Keratinocyte (primary cell): Measurements from ENCODE around the gene FIGNL1. TPM values are rescaled to one million over a fixed set of nuclear protein-coding genes. Genes with fewer than 3 reads are reported as not detected.

Source experiments
- DNase-seq: peaks from one replicate; pipeline ENCODE4 v3.0.0-alpha.2; 2011; ENCODE audit warnings: low read depth, missing footprints, low spot score
- FAIRE-seq: peaks from 2 replicates; lab custom pipeline; 2011; peaks lifted over from hg19 to GRCh38; lab: Jason Lieb, UNC
- H2AFZ ChIP-seq: 2 replicates; pipeline ENCODE4 v1.6.0; 2012; ENCODE audit warnings: low read length, control low read depth, inconsistent platforms; ENCODE audit not compliant: control insufficient read depth
- H3K27ac ChIP-seq: 2 replicates; pipeline ENCODE4 v1.5.1; 2011; ENCODE audit warnings: low read length; ENCODE audit not compliant: control insufficient read depth, insufficient read depth
- H3K27me3 ChIP-seq: 3 replicates; pipeline ENCODE4 v1.6.0; 2011; ENCODE audit warnings: low read length; ENCODE audit not compliant: control insufficient read depth, insufficient read depth; ENCODE audit errors: extremely low read depth
- H3K36me3 ChIP-seq, 2 experiments: 2 replicates in 1 of 2; 3 replicates in 1 of 2; pipeline ENCODE4 v1.5.1; 2011; ENCODE audit warnings: low read length in 2 of 2, mild to moderate bottlenecking in 1 of 2; ENCODE audit not compliant: control insufficient read depth in 2 of 2, insufficient read depth in 2 of 2; ENCODE audit errors: extremely low read depth in 1 of 2
- H3K4me1 ChIP-seq: 3 replicates; pipeline ENCODE4 v1.5.1; 2011; ENCODE audit warnings: low read length; ENCODE audit not compliant: control insufficient read depth, insufficient read depth; ENCODE audit errors: extremely low read depth
- H3K4me2 ChIP-seq: 3 replicates; pipeline ENCODE4 v1.6.0; 2011; ENCODE audit warnings: low read depth, low read length; ENCODE audit not compliant: control insufficient read depth, insufficient read depth; ENCODE audit errors: extremely low read depth
- H3K4me3 ChIP-seq, 3 experiments: fragments of 200-600 bp in 1 of 3; sonication (generic) in 1 of 3; 2 replicates in 2 of 3; 3 replicates in 1 of 3; pipeline ENCODE4 v1.5.1; 2011 to 2016; ENCODE audit warnings: low read length in 3 of 3, mild to moderate bottlenecking in 3 of 3, control low read depth in 2 of 3, inconsistent platforms in 1 of 3, low read depth in 1 of 3, mixed read lengths in 1 of 3, mixed run types in 1 of 3, moderate library complexity in 1 of 3; ENCODE audit not compliant: control insufficient read depth in 2 of 3, insufficient read depth in 2 of 3; ENCODE audit errors: extremely low read depth in 1 of 3
- H3K79me2 ChIP-seq: 2 replicates; pipeline ENCODE4 v1.6.0; 2012; ENCODE audit warnings: low read length; ENCODE audit not compliant: control insufficient read depth, insufficient read depth
- H3K9ac ChIP-seq: 3 replicates; pipeline ENCODE4 v1.6.0; 2011; ENCODE audit warnings: low read length; ENCODE audit not compliant: control insufficient read depth, insufficient read depth; ENCODE audit errors: extremely low read depth
- H3K9me1 ChIP-seq: 3 replicates; pipeline ENCODE4 v1.6.0; 2011; ENCODE audit warnings: low read length; ENCODE audit not compliant: control insufficient read depth, insufficient read depth; ENCODE audit errors: extremely low read depth
- H3K9me3 ChIP-seq: 2 replicates; pipeline ENCODE4 v1.5.1; 2012; ENCODE audit warnings: low read depth, low read length; ENCODE audit not compliant: control insufficient read depth
- H4K20me1 ChIP-seq: 3 replicates; pipeline ENCODE4 v1.6.0; 2011; ENCODE audit warnings: low read length; ENCODE audit not compliant: control insufficient read depth, insufficient read depth; ENCODE audit errors: extremely low read depth
- EZH2 ChIP-seq: IDR thresholded peaks from one replicate; pipeline ENCODE4 v1.6.1; 2012; ENCODE audit warnings: inconsistent platforms, mild to moderate bottlenecking, low read length, moderate library complexity
- dilution Hi-C: fragments of 300-500 bp; cut with MboI; formaldehyde crosslinking; loops from one replicate; pipeline ENCODE4 v1.7.0; 2020; ENCODE audit warnings: low sequenced_read_pairs; ENCODE audit not compliant: extremely low pct_ligation_motif_present
- polyA plus RNA-seq, 5 experiments: library from polyadenylated mRNA; depleted of rRNA in 3 of 5; stranded (reverse) in 3 of 5; stranded (forward) in 1 of 5; unstranded in 1 of 5; fragments of >200 nt; gene quantifications; 1 replicate in 1 of 5; 2 replicates in 3 of 5; 3 replicates in 1 of 5; pipeline versions ENCODE4 v1.2.1 to v1.2.3, GENCODE V29; 2011 to 2012; ENCODE audit warnings: missing spikeins in 2 of 5, low read depth in 1 of 5, low replicate concordance in 1 of 5
- TF ChIP-seq, protein P1 (sequence below), 3 experiments: IDR thresholded peaks in 1 of 3; conservative IDR thresholded peaks in 1 of 3; optimal IDR thresholded peaks in 1 of 3; 2 replicates in 2 of 3; 3 replicates in 1 of 3; pipeline versions ENCODE3 to v1.5.1; 2011; ENCODE audit warnings: low read length in 3 of 3, mild to moderate bottlenecking in 3 of 3, moderate library complexity in 2 of 3, control low read depth in 1 of 3, inconsistent platforms in 1 of 3; ENCODE audit not compliant: insufficient read depth in 2 of 3; ENCODE audit errors: extremely low read depth in 1 of 3

The FIGNL1 gene
- polyA plus RNA-seq, 1 donor (not counting 4 experiments of a cell fraction or from before 2014, with no cell fraction given): 12.7 TPM

DNA sequence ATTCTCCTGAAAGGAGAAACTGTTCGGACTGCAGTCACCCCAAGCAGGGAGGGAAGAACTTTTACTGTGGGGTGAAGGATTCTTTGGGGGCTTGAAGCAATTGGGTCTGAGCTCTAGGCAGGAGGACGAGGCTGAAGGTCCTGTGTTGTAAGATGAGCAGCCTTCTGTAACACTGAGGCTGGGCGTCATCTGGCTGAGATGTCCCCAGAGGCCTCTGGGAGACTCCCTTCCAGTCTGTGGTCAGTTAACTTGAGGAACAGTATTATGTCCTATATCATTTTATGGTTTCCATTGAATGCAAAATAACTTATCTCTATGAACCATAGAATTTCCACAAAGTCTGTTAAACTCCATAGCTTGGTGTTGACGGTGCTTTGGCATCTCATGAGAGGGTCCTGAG lies 26.3 kb downstream of the FIGNL1 start:
- no peaks in the 10 kb centered on the region for H3K79me2 ChIP-seq
- H3K9me1 ChIP-seq: no peaks in the 10 kb centered on the region
- DNase-seq: no peak
- FAIRE-seq: no peak
- H3K4me3 ChIP-seq: no peak overlapping the region
- H2AFZ ChIP-seq: no peak overlapping the region
- no peaks in the 10 kb centered on the region for H3K9me3 ChIP-seq
- TF ChIP-seq, protein P1, sequence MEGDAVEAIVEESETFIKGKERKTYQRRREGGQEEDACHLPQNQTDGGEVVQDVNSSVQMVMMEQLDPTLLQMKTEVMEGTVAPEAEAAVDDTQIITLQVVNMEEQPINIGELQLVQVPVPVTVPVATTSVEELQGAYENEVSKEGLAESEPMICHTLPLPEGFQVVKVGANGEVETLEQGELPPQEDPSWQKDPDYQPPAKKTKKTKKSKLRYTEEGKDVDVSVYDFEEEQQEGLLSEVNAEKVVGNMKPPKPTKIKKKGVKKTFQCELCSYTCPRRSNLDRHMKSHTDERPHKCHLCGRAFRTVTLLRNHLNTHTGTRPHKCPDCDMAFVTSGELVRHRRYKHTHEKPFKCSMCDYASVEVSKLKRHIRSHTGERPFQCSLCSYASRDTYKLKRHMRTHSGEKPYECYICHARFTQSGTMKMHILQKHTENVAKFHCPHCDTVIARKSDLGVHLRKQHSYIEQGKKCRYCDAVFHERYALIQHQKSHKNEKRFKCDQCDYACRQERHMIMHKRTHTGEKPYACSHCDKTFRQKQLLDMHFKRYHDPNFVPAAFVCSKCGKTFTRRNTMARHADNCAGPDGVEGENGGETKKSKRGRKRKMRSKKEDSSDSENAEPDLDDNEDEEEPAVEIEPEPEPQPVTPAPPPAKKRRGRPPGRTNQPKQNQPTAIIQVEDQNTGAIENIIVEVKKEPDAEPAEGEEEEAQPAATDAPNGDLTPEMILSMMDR (optimal IDR thresholded peaks at IDR 0.05 in 1 of 3, IDR thresholded peaks at IDR 0.05 in 1 of 3, conservative IDR thresholded peaks at IDR 0.05 in 1 of 3; ENCODE audit: extremely low read depth in 1 of 3, insufficient read depth in 2 of 3, low read length in 3 of 3): no peak
- no peak for TF ChIP-seq EZH2
- H3K36me3 ChIP-seq: no peaks in the 10 kb centered on the region
- no peak overlapping the region for H3K4me2 ChIP-seq
- H3K27ac ChIP-seq: no peak overlapping the region
- no peak overlapping the region for H3K9ac ChIP-seq
- H4K20me1 ChIP-seq: no peaks in the 10 kb centered on the region
- no peaks in the 10 kb centered on the region for H3K4me1 ChIP-seq
- dilution Hi-C loops: no loop called here
- no peaks in the 10 kb centered on the region for H3K27me3 ChIP-seq

DNA sequence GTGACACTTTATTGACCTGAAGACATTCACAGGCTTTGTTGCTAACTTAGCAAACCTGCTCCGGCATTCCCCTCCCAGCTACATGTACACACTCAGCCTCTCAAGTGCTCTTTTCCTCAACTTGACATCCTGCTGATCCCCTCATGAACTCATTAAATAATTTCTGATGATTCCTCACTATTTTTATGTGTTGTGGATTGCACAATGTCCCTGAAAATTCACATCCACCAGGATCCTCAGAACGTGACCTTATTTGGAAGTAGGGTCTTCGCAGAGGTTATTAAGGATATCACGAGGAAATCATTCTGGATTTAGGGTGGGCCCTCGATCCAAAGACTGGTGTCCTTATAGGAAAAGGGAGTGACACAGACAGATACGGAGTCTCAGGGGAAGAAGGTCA lies 27.3 kb downstream of the FIGNL1 start:
- Histone ChIP-seq H3K27me3 (no peaks in the 10 kb centered on the region), H3K79me2 (no peaks in the 10 kb centered on the region), H3K4me2 (no peak overlapping the region), H3K27ac (no peak overlapping the region), H4K20me1 (no peaks in the 10 kb centered on the region), H3K4me3 (no peak overlapping the region), H3K9me3 (no peaks in the 10 kb centered on the region), H3K36me3 (no peaks in the 10 kb centered on the region), H3K4me1 (no peaks in the 10 kb centered on the region), H3K9me1 (no peaks in the 10 kb centered on the region), H3K9ac (no peak overlapping the region), H2AFZ (no peak overlapping the region)
- no peak for TF ChIP-seq EZH2
- TF ChIP-seq, protein P1 (optimal IDR thresholded peaks at IDR 0.05 in 1 of 3, IDR thresholded peaks at IDR 0.05 in 1 of 3, conservative IDR thresholded peaks at IDR 0.05 in 1 of 3; ENCODE audit: extremely low read depth in 1 of 3, insufficient read depth in 2 of 3, low read length in 3 of 3): no peak
- DNase-seq (no peak), FAIRE-seq (no peak)
- dilution Hi-C loops: no loop called here
